ENCODE results near the gene TAF1D.

TAF1D gene

DNA sequence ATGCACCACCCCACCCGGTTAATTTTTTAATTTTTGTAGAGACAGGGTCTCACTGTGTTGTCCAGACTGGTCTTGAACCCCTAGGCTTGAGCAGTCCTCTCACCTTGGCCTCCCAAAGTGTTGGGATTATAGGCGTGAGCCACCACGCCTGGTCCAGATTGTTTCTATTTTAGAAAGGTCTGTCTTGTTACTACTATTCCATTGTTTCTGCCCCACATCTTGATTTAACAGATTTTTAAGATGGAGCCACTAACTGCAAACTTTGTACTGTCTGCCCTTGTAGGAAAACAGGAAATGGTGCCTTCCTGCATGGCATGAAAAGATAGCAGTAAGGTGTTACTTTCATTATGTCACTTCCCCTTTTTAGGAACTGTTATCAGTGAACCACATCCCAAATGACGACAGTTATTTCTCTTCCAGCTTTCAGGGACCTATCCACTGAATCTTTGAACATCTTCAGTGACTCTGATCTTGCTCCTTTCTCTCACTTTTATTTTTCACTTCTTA, 23.2 kb downstream of the TAF1D start:
- no peak for DNase-seq

DNA sequence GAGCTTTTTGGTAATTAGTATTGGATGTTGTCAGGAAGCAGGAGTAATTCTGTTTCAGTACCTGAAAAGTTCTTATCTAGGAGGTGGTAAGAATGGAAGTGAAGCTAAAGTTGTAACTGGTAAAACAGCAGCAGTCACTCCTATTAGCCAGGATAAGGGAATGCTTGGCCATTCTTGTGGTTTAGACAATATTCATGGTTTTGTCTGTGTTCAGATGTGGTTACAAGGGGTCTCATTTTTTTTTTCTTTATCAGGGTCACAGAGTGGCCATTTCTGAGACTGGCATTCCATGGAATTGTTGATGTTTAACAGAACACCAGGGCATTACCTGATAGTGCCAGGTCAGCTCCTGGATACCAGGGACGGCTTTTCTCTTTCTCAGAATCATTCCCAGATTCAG, 23.8 kb downstream of the TAF1D start:
- DNase-seq, result no peak

DNA sequence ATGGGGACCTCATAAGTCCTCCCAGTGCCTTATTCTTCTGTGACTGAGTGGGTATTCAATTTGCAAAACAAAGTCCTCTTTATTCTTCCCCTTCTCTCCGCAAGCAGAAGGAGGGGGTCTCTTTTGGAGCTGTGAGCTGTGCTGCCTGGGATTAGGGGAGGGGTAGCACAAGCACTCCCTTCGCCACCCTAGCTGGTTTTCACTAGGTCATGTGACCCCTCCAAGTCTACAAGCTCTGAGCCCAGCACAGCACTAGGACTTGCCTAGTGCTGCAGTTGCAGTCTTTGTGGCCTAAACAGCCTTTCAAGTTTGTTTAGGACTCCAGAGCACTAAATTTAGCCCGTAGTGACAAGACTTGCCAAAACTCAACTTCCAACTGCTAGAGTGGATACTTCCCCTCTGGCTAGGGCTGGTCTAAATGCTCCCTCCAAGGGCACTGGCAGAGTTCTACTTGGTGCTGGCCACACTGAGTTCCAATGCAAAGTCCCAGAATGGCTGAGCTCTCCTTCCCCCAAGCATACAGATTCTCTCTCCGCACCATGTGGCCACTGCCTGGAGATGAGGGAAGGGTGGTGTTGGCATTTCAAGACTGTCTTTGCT, 25.4 kb downstream of the TAF1D start:
- no peak for DNase-seq

DNA sequence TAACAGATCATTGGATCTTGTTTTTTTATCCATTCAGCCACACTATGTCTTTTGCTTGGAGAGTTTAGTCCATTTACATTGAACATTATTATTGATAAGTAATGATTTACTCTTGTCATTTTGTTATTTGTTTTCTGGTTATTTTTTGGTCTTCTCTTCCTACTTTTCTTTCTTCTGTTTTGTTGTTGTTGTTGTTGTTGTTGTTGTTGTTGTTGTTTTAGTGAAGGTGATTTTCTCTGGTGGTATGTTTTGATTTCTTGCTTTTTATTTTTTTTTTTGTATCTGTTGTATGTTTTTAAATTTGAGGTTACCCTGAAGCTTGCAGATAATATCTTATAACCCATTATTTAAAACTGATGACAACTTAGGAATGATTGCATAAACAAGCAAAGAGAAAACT, 28.6 kb downstream of the TAF1D start:
- DNase-seq, result no peak

DNA sequence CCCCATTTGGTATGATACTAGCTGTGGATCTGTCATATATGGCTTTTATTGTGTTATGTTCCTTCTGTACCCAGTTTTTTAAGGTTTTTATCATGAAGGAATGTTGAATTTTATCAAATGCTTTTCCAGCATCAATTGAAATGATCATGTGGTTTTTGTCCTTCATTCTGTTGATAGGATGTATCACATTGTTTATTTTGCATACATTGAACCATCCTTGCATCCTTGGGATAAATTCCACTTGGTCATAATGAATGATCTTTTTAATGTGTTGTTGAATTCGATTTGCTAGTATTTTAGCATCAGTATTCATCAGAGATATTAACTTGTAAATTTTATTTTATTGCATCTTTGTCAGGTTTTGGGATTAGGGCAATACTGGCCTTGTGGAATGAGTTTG, 31.1 kb downstream of the TAF1D start:
- DNase-seq, result no peak

DNA sequence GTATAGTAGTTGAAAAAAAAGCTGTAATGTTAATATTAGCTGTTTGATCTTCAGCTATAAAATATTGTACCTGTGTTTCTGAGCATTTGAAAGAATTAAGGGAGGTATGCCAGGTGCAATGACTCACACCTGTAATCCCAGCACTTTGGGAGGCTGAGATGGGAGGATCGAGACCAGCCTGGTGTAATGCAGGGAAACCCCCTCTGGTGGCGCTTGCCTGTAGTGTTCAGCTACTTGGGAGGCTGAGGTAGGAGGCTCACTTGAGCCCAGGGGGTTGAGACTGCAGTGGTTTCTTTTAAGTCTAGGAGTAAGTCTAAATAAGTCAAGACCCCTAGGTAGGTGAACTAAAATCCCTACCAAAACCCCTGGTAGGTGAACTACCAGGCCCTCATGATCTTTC, 37.1 kb downstream of the TAF1D start:
- DNase-seq, result peak in 1 of 3 donors; percentile 8

DNA sequence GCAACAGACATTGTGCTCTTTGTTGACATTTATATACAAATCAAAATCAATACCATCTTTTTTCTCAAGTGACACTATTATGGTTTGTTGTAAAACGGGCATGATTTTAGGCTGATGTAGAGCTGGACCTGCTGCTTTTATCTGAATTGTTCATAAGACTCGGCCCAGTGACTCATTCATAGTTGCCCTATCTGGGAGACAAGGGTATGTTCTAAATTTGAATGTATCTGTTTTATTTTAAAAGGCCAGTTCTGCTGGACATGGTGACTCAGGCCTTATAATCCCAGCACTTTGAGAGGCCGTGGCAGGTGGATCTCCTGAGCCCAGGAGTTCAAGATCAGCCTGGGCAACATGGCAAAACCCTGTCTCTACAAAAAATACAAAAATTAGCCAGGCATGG, 40.5 kb downstream of the TAF1D start:
- DNase-seq, result no peak

DNA sequence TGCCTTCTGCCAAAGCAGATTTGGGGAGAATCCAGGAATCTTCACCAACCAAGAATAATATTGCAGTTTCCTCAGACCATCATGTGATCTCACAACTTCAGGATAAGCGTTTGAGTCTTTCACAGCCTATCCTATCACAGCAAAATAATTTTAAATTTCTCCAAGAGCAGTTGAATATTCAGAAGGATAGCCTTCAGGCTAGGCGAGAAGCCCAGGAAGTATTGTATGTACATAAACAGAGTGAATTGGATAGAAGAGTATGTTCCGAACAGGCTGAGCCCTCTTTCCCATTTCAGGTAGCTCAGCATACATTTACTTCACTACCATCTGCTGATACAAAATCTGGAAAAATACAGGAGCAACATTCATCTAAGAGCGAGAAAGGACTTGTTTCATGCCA, 43.7 kb downstream of the TAF1D start:
- DNase-seq, result no peak

DNA sequence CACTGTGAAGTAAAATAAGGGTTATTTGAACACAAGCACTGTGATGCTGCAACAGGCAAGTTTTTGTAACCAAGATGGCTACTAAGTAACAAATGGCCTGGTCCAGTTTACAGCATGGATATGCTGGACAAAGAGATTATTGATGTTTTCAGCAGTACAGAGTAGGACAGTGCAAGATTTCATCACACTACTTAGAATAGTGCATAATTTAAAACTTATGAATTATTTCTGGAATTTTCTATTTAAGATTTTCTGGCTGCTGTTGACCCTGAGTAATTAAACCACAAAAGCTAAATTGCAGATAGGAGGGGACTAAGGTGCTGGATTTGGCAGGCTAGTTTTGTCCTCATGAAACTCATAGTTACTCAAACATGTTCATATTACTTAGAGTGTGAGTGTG, 46.7 kb downstream of the TAF1D start:
- DNase-seq, result no peak

DNA sequence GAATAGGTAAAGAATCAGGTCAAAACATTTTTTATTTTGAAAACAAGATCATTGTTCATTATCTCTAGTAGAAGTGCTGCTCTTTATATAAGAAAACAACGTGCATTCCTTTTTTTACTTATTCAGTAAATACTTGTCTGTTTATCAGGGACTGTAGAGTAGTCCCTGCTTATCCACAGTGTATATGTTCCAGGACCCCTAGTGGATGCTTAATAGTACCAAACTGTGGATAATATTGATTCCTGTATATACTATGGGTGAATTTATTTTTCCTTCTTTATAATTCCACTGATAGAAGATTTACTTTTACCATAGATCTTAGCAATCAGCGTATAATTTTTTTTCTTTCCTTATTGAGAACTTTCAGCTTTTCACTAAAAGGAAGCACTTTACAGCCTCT, 47.2 kb downstream of the TAF1D start:
- no peak for DNase-seq

DNA sequence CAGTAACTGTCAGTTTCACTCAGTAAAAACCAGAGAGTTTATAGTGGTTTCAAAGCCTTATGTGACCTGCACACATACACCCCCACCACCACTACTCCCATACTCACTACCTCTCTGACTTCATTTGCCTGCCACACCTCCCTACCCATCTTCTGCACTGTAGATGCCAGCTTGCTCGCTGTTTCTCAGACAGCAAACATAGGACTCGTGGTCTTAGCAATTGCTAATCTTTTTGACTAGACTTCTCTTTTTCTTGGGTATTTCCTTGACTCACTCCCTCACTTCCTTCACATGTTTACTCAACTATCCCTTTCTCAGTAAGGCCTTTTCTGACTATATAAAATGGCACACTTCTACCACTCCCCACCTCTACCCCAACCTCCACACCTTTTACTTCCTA, 52.1 kb downstream of the TAF1D start:
- peak; percentile 26 to 56 (median 48) for DNase-seq

DNA sequence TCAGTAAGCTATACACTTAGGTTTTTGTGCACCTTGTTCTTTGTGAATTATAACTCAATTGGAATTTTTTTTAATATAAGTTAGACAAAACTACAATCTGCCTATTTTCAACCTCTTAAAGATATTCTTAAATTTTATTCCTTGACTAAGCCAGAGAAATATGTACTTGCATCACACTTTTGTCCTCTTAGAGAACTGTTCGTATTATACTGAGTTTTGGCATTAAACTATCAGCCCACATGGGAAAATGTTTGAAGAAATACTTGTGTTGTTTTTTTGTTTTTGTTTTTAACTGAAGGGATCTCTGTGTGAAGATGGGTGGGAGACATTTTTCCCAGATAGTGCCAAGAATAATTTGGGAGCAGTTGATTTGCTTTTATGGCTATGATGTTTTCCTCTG, 54.5 kb downstream of the TAF1D start:
- no peak for DNase-seq

DNA sequence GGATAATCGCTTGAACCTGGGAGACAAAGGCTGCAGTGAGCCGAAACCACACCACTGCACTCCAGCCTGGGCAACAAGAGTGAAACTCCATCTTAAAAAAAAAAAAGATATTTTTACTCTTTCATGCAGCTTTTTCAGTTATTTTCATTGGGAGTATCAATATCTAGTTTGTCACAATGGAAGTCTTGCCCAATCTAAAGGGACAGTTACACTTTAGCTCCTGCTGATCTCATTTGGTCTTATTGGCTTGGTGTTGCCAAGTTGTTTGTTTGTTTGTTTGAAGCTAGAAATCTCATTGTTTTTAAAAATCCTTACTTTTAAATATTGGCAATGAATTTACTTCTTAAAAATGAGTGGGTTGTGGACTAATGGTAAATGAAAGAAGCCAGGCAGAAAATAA, 55.1 kb downstream of the TAF1D start:
- DNase-seq, result no peak

Measured in suppressor macrophage treated with lipopolysaccharide for 1 hour (primary cell).